Measurements from ENCODE around the gene PLGLB1. TPM values are rescaled to one million over a fixed set of nuclear protein-coding genes. Genes with fewer than 3 reads are reported as not detected.

Gene PLGLB1
- 0.20 to 0.66 TPM (median 0.38 TPM) in 5 replicates for total RNA-seq (2022; extraction: Qiagen RNA extraction)

GRCh38 chr2:87021744-87022143, at the start of gene PLGLB1:
Gene PLGLB1, minus strand, starts transcription at chr2:87021844. Its CDS starts 61 bp downstream, at chr2:87021783.

Other genes with a start within 250 kb of the PLGLB1 start
- gene CD8A, start 230.9 kb downstream of the PLGLB1 start, total RNA-seq (2022; extraction: Qiagen RNA extraction) = 0.18 to 0.55 TPM (median 0.24 TPM) in 5 replicates
- gene CD8B, start 160.0 kb downstream of the PLGLB1 start, total RNA-seq (2022; extraction: Qiagen RNA extraction) = not detected in 5 replicates
- gene RGPD1, start 79.7 kb downstream of the PLGLB1 start, total RNA-seq (2022; extraction: Qiagen RNA extraction) = 0.04 to 0.07 TPM (median 0.07 TPM) in 5 replicates